ENCODE measurements around the gene SLC6A8. TPM values are rescaled to one million over a fixed set of nuclear protein-coding genes. Genes with fewer than 3 reads are reported as not detected.

SLC6A8 gene
- total RNA-seq, 2 donors from 2014 or later = 25.4 to 95.4 TPM

GRCh38 chrX:153670748-153671588 lies 16.8 kb upstream of the SLC6A8 start:
- no peak for TF ChIP-seq POLR2AphosphoS5 (IDR thresholded peaks at IDR 0.05)
- no peak for TF ChIP-seq CTCF (IDR thresholded peaks at IDR 0.05)
- no peak for TF ChIP-seq POLR2A (IDR thresholded peaks at IDR 0.05)
- Histone ChIP-seq H3K27ac (no peak overlapping the region), H3K9me3 (no peaks in the 10 kb centered on the region), H3K36me3 (no peaks in the 10 kb centered on the region), H3K4me1 (replicated peaks) (no peaks in the 10 kb centered on the region), H3K4me3 (no peak overlapping the region), H3K27me3 (replicated peaks; ENCODE audit: insufficient read depth) (no peaks in the 10 kb centered on the region)
- DNase-seq (ENCODE audit: low spot score) = no peak
- 93% methylated on average over 6 of the region's 23 CpGs for WGBS
- intact Hi-C loops (cut with DNase I) = no loop called here

GRCh38 chrX:153671589-153672530 lies 15.9 kb upstream of the SLC6A8 start:
- Histone ChIP-seq H3K36me3 (no peaks in the 10 kb centered on the region), H3K9me3 (no peaks in the 10 kb centered on the region), H3K4me1 (replicated peaks) (no peaks in the 10 kb centered on the region), H3K27ac (no peak overlapping the region), H3K4me3 (no peak overlapping the region), H3K27me3 (replicated peaks; ENCODE audit: insufficient read depth) (no peaks in the 10 kb centered on the region)
- intact Hi-C loops (cut with DNase I) = no loop called here
- WGBS = 94% methylated on average over 24 of the region's 27 CpGs
- no peak for DNase-seq (ENCODE audit: low spot score)
- no peak for TF ChIP-seq POLR2AphosphoS5 (IDR thresholded peaks at IDR 0.05)
- no peak for TF ChIP-seq POLR2A (IDR thresholded peaks at IDR 0.05)
- TF ChIP-seq CTCF (IDR thresholded peaks at IDR 0.05) = no peak

GRCh38 chrX:153672531-153673427 lies 14.9 kb upstream of the SLC6A8 start:
- WGBS = 46% methylated on average over 38 of the region's 53 CpGs
- TF ChIP-seq CTCF (IDR thresholded peaks at IDR 0.05) (no peak), POLR2A (IDR thresholded peaks at IDR 0.05) (no peak), POLR2AphosphoS5 (IDR thresholded peaks at IDR 0.05) (no peak)
- H3K4me1 ChIP-seq (replicated peaks) = no peaks in the 10 kb centered on the region
- no peaks in the 10 kb centered on the region for H3K36me3 ChIP-seq
- no peaks in the 10 kb centered on the region for H3K9me3 ChIP-seq
- no peaks in the 10 kb centered on the region for H3K27me3 ChIP-seq (replicated peaks; ENCODE audit: insufficient read depth)
- DNase-seq (ENCODE audit: low spot score) = no peak
- intact Hi-C loops (cut with DNase I) = no loop called here
- H3K4me3 ChIP-seq = no peak overlapping the region
- no peak overlapping the region for H3K27ac ChIP-seq

GRCh38 chrX:153673428-153674218 lies 14.1 kb upstream of the SLC6A8 start, which contains the start of gene PNCK:
Gene PNCK, minus strand, starts transcription at chrX:153673813. Its CDS starts 737 bp downstream, at chrX:153673076.
- DNase-seq (ENCODE audit: low spot score) = no peak
- Histone ChIP-seq H3K4me3 (no peak within 1 kb of the TSS), H3K4me1 (replicated peaks) (no peaks in the 10 kb centered on the region), H3K27me3 (replicated peaks; ENCODE audit: insufficient read depth) (no peaks in the 10 kb centered on the region), H3K9me3 (no peaks in the 10 kb centered on the region), H3K27ac (no peak within 1 kb of the TSS), H3K36me3 (no peaks in the 10 kb centered on the region)
- intact Hi-C loops (cut with DNase I) = no loop called here
- TF ChIP-seq CTCF (IDR thresholded peaks at IDR 0.05) = no peak
- TF ChIP-seq POLR2A (IDR thresholded peaks at IDR 0.05) = no peak
- no peak for TF ChIP-seq POLR2AphosphoS5 (IDR thresholded peaks at IDR 0.05)
- 76% methylated on average over 4 of the region's 98 CpGs for WGBS

Measured in prostate gland (tissue), 2 donors.